ENCODE data around the gene CBLN4.

Gene CBLN4

DNA sequence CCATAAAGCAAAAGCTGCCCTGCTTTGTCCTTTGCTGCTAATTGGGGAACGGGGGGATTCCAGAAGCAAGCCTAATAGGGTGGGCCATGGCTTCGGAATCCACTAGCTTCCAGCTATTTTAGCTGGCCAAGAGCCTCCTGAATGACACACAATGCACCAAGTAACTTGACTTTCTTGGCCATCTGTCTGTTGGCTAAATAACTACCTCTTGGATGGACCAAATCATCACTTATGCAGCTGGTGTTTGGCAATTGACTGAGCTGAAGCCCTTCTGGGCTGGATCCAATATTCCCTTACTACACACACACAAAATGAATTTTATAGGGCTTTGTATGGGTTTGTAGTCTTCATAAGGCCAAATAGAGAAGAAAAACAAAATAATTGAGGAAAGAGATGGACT is 8.8 kb upstream of the CBLN4 start:
- TF ChIP-seq, protein P1, sequence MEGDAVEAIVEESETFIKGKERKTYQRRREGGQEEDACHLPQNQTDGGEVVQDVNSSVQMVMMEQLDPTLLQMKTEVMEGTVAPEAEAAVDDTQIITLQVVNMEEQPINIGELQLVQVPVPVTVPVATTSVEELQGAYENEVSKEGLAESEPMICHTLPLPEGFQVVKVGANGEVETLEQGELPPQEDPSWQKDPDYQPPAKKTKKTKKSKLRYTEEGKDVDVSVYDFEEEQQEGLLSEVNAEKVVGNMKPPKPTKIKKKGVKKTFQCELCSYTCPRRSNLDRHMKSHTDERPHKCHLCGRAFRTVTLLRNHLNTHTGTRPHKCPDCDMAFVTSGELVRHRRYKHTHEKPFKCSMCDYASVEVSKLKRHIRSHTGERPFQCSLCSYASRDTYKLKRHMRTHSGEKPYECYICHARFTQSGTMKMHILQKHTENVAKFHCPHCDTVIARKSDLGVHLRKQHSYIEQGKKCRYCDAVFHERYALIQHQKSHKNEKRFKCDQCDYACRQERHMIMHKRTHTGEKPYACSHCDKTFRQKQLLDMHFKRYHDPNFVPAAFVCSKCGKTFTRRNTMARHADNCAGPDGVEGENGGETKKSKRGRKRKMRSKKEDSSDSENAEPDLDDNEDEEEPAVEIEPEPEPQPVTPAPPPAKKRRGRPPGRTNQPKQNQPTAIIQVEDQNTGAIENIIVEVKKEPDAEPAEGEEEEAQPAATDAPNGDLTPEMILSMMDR (IDR thresholded peaks at IDR 0.05; ENCODE audit: borderline replicate concordance, insufficient read depth, low read depth, low read length): no peak
- H3K4me3 ChIP-seq (ENCODE audit: low read depth, low read length): no peak overlapping the region

DNA sequence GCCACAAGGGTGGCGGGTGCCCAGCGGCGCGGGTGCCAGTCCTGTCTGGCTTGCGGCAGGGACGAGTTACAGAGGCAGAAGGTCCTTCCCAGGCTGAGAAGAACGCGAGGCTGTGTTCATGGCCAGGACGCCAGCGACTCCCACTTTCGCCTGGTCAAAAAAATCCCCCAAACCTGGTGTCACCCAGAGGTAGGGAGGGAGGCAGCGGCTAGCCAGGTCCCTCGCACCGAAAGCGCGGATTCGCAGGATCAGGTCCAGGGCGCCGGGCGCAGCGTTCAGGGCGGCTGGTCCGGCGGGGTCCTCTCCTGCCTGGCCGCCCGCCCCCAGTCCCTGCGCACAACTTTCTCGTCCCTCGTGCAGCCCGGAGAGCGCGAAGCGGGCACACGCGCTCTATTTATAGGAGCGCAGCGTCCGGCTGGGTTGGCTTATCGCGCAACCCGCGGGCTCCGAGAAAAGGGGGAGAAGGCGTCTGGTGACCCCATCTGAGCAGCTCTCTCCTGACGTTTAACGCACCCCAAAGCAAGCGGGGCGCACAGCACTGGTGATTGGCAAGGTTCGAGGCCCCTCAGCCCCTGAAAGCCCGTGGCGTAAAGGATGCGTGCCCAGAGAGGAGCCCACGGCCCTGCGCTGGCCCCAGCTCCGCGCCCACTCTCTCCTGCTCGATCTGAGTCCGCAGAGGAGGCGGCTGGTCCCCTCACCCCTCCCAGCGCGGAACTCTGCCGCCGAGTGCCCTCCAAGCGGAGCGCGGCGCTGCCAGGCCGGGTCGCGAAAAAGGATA is 519 bp downstream of the CBLN4 start:
- TF ChIP-seq, protein P1 (IDR thresholded peaks at IDR 0.05; ENCODE audit: borderline replicate concordance, insufficient read depth, low read depth, low read length): no peak

DNA sequence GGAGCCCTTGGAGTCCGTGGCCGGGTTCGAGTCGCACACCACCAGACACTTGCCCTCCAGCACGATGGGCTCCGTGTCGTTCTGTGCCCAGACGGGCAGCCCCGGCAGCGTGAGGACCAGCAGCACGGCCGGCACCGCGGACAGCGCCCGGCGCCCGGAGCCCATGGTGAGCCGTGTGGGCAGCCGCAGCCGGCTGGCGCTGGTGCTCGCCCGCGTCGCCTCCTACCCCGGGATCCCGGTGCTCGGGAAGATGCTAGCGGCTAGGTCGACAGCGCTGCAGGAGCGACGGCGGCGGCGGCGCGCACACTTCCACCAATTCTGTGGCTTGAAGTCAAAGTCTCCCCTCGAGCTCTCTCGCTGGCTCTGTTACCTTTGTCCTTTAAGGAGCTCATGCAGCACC is 1.3 kb downstream of the CBLN4 start:
- TF ChIP-seq, protein P1 (IDR thresholded peaks at IDR 0.05; ENCODE audit: borderline replicate concordance, insufficient read depth, low read depth, low read length): no peak
- no peak overlapping the region for H3K4me3 ChIP-seq (ENCODE audit: low read depth, low read length)

More for the DNA sequence above, 519 bp downstream of the CBLN4 start:
- H3K4me3 ChIP-seq (ENCODE audit: low read depth, low read length): no peak overlapping the region

DNA sequence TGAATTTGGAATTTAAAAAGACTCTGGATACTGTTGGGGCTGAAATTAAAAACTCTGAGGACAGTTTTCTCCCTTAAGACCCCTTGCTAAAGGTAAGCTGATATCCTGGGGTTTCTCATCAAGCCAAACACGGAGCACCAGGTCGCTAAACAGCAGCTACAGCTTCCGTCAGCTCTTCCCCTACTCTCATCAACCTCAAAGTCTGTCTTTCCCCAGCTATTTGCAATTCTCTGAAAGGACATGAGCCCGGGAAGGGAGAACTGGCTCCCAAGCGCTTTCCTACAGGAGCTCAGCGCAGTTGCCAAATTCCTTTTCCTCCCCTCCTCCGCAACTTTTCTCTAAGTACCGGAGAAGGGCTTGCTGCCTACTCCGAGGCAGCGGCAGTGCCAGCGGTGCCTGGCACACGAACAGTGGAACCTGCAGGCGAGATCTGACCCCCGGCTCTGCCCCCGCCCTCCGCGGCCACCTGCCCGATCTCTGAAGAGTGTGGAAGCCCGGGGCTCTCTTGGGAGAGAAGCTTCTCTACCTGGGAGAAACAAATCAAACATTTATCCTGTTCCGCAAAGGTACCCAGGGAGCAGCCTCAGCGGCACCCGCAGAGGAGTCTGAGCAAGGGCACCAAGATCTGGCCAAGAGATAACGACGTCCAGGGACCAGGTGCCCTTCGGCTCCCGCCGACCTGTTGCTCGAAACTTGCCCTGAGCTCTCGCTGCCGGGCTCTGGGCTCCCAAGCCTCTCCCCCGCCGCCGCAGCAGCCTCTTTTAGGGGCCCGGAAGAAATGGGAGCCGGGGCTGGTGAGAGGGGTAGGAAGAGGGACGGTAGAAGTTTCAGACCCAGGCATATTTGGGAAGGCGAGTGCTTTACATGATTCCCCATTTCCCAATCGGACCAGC is 2.2 kb downstream of the CBLN4 start:
- TF ChIP-seq, protein P1 (IDR thresholded peaks at IDR 0.05; ENCODE audit: borderline replicate concordance, insufficient read depth, low read depth, low read length): no peak
- H3K4me3 ChIP-seq (ENCODE audit: low read depth, low read length): no peak overlapping the region

DNA sequence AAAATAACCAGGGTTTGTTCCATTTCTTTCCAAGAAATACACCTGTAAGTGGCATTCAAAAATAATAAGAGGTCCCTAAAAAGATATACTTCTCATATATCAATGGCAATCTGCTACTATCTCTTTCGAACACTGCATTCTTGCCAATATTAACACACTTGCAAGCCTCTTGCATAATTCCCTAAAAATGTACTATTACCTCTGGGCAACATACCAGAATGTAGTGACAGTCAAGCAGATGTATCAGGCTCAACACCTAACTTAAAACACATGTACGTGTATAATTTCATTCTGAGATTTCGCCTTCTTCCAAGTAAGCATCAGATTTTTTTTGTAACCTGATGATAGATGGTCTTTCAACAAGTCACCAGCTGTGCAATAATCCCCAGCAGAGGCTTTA is 3.4 kb downstream of the CBLN4 start:
- TF ChIP-seq, protein P1 (IDR thresholded peaks at IDR 0.05; ENCODE audit: borderline replicate concordance, insufficient read depth, low read depth, low read length): no peak
- H3K4me3 ChIP-seq (ENCODE audit: low read depth, low read length): no peak overlapping the region

DNA sequence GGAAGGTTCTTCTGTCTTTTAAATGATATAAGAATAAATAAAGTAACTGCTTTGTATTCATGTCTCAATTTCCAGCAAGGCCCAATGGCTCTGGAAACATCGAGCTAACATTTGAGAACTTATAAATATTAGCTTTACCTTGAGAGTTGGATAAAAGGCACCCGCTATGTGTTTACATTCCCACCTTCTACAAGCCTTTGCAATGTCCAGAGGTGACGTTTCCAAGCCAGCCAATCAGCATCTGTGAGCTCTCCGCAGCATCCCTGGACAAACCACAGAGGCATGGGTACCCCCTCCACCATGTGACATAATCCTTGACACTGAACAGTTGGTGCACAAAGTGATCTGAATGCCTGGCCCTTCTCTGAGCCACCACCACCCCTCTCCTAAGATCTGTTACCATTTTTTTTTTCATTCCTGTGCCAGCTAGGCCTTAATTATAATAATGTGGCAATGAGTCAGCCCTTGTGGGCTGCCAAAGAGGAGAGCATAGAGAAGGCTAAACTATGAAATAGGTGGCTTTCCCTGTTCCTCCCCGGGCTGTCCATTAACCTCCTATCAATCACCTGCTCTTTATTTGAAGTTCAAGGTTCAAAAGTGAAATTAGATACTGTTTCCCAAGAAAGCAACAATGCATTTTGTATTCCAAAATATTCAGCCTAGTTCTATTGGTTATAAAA is 4.1 kb downstream of the CBLN4 start:
- TF ChIP-seq, protein P1 (IDR thresholded peaks at IDR 0.05; ENCODE audit: borderline replicate concordance, insufficient read depth, low read depth, low read length): no peak
- no peak overlapping the region for H3K4me3 ChIP-seq (ENCODE audit: low read depth, low read length)

All from GM12875 (cell line).